Stimulated activated CD8-positive, alpha-beta memory T cell treated with anti-CD3 and anti-CD28 coated beads, Interleukin-7, amount 100 ng/mL, for 24 hours (primary cell): ENCODE measurements around the gene SH3GLB2.
"Not testable (repeated sequence)": the region's sequence is repeated elsewhere in the genome, so short reads cannot be mapped to it uniquely, and the experiment has no call there.

Experiments
- DNase-seq: peaks from one replicate; pipeline ENCODE4 v3.0.0-alpha.2; 2020; ENCODE audit warnings: low read depth

SH3GLB2 gene

GRCh38 chr9:128998462-128998861 is 29.7 kb downstream of the SH3GLB2 start:
- no peak for DNase-seq

GRCh38 chr9:128995791-128996190 is 32.3 kb downstream of the SH3GLB2 start:
- DNase-seq, result no peak

GRCh38 chr9:128992995-128993394 is 35.1 kb downstream of the SH3GLB2 start:
- DNase-seq, result no peak

- DNase-seq, result no peak
Observed at GRCh38 chr9:128987805-128988204, 40.3 kb downstream of the SH3GLB2 start.

GRCh38 chr9:128986671-128987070 is 41.5 kb downstream of the SH3GLB2 start:
- DNase-seq, result no peak

GRCh38 chr9:128983536-128983935 is 44.6 kb downstream of the SH3GLB2 start:
- DNase-seq, result no peak

- no peak for DNase-seq
Observed at GRCh38 chr9:128979111-128979510, 49.0 kb downstream of the SH3GLB2 start.

- no peak for DNase-seq
Observed at GRCh38 chr9:128972956-128973355, 55.2 kb downstream of the SH3GLB2 start.

- no peak for DNase-seq
Observed at GRCh38 chr9:128969491-128969890, 58.6 kb downstream of the SH3GLB2 start.

- not testable (repeated sequence) for DNase-seq
Observed at GRCh38 chr9:128961403-128961802, 66.7 kb downstream of the SH3GLB2 start.
